GM20000 (cell line): ENCODE measurements around the gene GCAT.

Source experiments
- DNase-seq: peaks from one replicate; pipeline ENCODE4 v3.0.0; 2012; ENCODE audit warnings: low spot score
- CTCF ChIP-seq: IDR thresholded peaks from 2 replicates; pipeline ENCODE4 v1.5.1; 2012; ENCODE audit warnings: mild to moderate bottlenecking, control low read depth; ENCODE audit errors: extremely low read depth, missing control alignments

Gene GCAT

DNA sequence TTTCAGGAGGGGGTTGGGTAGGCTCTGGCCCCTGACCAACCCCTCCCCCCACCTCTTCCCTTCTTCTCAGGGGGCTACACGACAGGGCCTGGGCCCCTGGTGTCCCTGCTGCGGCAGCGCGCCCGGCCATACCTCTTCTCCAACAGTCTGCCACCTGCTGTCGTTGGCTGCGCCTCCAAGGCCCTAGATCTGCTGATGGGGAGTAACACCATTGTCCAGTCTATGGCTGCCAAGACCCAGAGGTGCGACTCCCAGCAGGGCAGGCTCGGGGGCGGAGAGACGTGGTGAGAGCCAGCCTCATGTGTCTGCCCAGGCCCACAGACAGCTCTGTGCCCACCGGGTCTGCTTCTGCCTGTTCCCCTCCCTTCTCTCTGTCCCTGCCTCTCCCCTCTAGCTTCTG, 7.9 kb downstream of the GCAT start:
- no peak for DNase-seq
- TF ChIP-seq CTCF = no peak

- DNase-seq = no peak
- TF ChIP-seq CTCF = no peak
These were observed 8.9 kb downstream of the GCAT start for GRCh38 chr22:37816543-37817180.

- peak; percentile 94 for DNase-seq
- TF ChIP-seq CTCF = peak; percentile 92
These were observed 10.1 kb downstream of the GCAT start for GRCh38 chr22:37817705-37818408.

DNA sequence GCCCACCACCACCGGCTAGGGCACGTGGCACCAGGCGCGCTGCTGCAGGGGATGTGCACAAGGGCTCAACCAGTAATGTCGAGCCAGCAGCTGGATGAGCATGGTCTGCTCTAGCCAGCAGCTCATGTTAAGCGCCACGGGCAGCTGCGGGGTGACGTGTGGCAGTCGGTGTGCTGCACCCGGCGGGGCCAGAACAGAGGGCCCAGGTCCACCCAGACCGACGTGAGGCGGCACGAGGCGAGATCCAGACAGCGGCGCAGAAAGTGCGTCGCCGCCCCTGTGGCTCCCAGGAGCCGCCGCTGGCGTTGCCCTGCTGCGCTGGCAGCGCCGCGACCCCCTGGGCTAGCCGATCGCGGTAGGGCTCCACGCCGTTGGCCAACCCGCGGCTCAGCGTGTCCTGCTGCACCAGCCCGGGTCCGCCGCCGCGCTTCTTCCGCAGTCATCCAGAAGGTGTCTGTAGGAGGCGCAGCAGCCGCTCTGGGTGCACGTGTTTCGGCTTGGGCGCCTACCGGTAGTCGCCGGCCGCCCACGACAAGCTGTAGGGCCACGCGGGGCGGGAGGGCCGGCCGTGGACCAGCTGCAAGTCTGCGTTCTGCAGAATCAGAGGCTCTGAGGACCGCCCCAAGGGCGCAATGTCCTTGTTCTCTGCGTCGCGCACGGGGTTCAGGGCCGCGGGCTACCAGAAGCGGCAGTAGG, 10.8 kb downstream of the GCAT start:
- peak; percentile 89 for DNase-seq
- TF ChIP-seq CTCF = peak; percentile 33

- DNase-seq = no peak
- TF ChIP-seq CTCF = no peak
These were observed 11.3 kb downstream of the GCAT start for GRCh38 chr22:37819105-37819433.

- TF ChIP-seq CTCF = no peak
- DNase-seq = no peak
These were observed 12.6 kb downstream of the GCAT start for GRCh38 chr22:37820350-37820749.
